HCT116 (cell line): ENCODE measurements around the gene THUMPD2. TPM values are rescaled to one million over a fixed set of nuclear protein-coding genes. Genes with fewer than 3 reads are reported as not detected.

ENCODE experiments used
- ATAC-seq: fragments of 200-7000 bp; cut with Tn5 transposase; 2 replicates; pipeline ENCODE4 v1.9.1; 2020; ENCODE audit warnings: mild to moderate bottlenecking, moderate library complexity
- BruUV-seq: library from RNA; stranded (reverse); fragments of 400-500 nt; replicated peaks from 2 replicates; lab custom pipeline; 2021; lab: Mats Ljungman, UMichigan
- CTCF ChIA-PET: fragments of 300-600 bp; sonication (Branson Sonifier 250); formaldehyde crosslinking; loops from one replicate; lab custom pipeline; 2021; ENCODE audit warnings: antibody characterized with exemption; lab: Charles Lee
- POLR2A ChIA-PET: fragments of 300-600, 350-600 bp; sonication (Branson Sonifier 250); formaldehyde crosslinking; loops from one replicate; lab custom pipeline; 2021; ENCODE audit warnings: antibody characterized with exemption; lab: Charles Lee
- RAD21 ChIA-PET, 2 experiments: fragments of 300-600 bp; sonication (Branson Sonifier 250); formaldehyde crosslinking; loops; one replicate each; lab custom pipeline; 2023; ENCODE audit warnings: low total read pairs in 2 of 2; ENCODE audit not compliant: uncharacterized antibody in 2 of 2, unreplicated experiment in 2 of 2, low non-redundant PET in 1 of 2; lab: Charles Lee
- DNase-seq: peaks from one replicate; pipeline ENCODE4 v3.0.0-alpha.2; 2010; ENCODE audit warnings: low read depth, low spot score
- H2AFZ ChIP-seq: fragments of 200-600 bp; shearing (Covaris generic), sonication (generic); 2 replicates; pipeline ENCODE4 v1.6.1; 2017; ENCODE audit warnings: low read depth, mixed run types, mixed read lengths, antibody characterized with exemption, low read length; ENCODE audit not compliant: poor library complexity, severe bottlenecking
- H3K27ac ChIP-seq: 2 replicates; pipeline ENCODE4 v1.5.1; 2012; ENCODE audit warnings: low read depth, low read length
- H3K27me3 ChIP-seq: fragments of 200-600 bp; sonication (generic); 2 replicates; pipeline ENCODE4 v1.6.1; 2016; ENCODE audit warnings: mixed run types, low read length, mixed read lengths; ENCODE audit not compliant: insufficient read depth
- H3K36me3 ChIP-seq, 2 experiments: fragments of 200-500 bp in 1 of 2; fragments of 200-600 bp in 1 of 2; sonication (Bioruptor generic) in 1 of 2; sonication (generic) in 1 of 2; 2 replicates each; pipeline versions ENCODE4 v1.5.1 to v1.6.1; 2014 to 2016; ENCODE audit warnings: low read length in 2 of 2, inconsistent platforms in 1 of 2, mixed read lengths in 1 of 2, mixed run types in 1 of 2; ENCODE audit not compliant: insufficient read depth in 2 of 2, control insufficient read depth in 1 of 2
- H3K4me1 ChIP-seq, 2 experiments: fragments of 200-600 bp in 1 of 2; sonication (generic) in 1 of 2; 2 replicates each; pipeline versions ENCODE4 v1.5.1 to v1.6.1; 2012 to 2017; ENCODE audit warnings: low read length in 2 of 2, inconsistent platforms in 1 of 2, mild to moderate bottlenecking in 1 of 2, mixed read lengths in 1 of 2, mixed run types in 1 of 2, moderate library complexity in 1 of 2; ENCODE audit not compliant: insufficient read depth in 2 of 2, control insufficient read depth in 1 of 2
- H3K4me2 ChIP-seq: fragments of 200-600 bp; sonication (generic); 2 replicates; pipeline ENCODE4 v1.6.1; 2017; ENCODE audit warnings: mixed run types, low read length, mixed read lengths
- H3K4me3 ChIP-seq, 2 experiments: fragments of 200-600 bp in 1 of 2; sonication (generic) in 1 of 2; replicated peaks in 1 of 2; 2 replicates each; pipeline ENCODE4 v1.5.1; 2011 to 2016; ENCODE audit warnings: low read length in 2 of 2, control low read depth in 1 of 2, low read depth in 1 of 2, mild to moderate bottlenecking in 1 of 2, mixed read lengths in 1 of 2, mixed run types in 1 of 2
- H3K79me2 ChIP-seq: fragments of 200-600 bp; sonication (generic); 2 replicates; pipeline ENCODE4 v1.6.1; 2017; ENCODE audit warnings: mild to moderate bottlenecking, mixed run types, low read length, moderate library complexity, mixed read lengths; ENCODE audit not compliant: insufficient read depth
- H3K9ac ChIP-seq: fragments of 200-600 bp; sonication (generic); 2 replicates; pipeline ENCODE4 v1.6.1; 2016; ENCODE audit warnings: low read length, mixed read lengths
- H3K9me2 ChIP-seq: fragments of 200-600 bp; sonication (generic), shearing (Covaris generic); 2 replicates; pipeline ENCODE4 v1.6.1; 2017; ENCODE audit warnings: mixed run types, mild to moderate bottlenecking, moderate library complexity; ENCODE audit not compliant: insufficient read depth
- H3K9me3 ChIP-seq, 2 experiments: fragments of 200-500 bp in 1 of 2; fragments of 200-600 bp in 1 of 2; sonication (Bioruptor generic) in 1 of 2; sonication (generic) in 1 of 2; 2 replicates each; pipeline ENCODE4 v1.6.1; 2014 to 2017; ENCODE audit warnings: low read length in 2 of 2, mixed read lengths in 2 of 2, inconsistent platforms in 1 of 2, low read depth in 1 of 2, mild to moderate bottlenecking in 1 of 2, mixed run types in 1 of 2, moderate library complexity in 1 of 2; ENCODE audit not compliant: control insufficient read depth in 1 of 2, insufficient read depth in 1 of 2
- H4K20me1 ChIP-seq: fragments of 200-600 bp; sonication (generic), shearing (Covaris generic); 2 replicates; pipeline ENCODE4 v1.6.1; 2017; ENCODE audit warnings: mixed run types, mild to moderate bottlenecking, moderate library complexity; ENCODE audit not compliant: insufficient read depth
- CBX3 ChIP-seq: IDR thresholded peaks from 2 replicates; pipeline ENCODE4 v1.6.1; 2012; ENCODE audit warnings: low read depth
- EGR1 ChIP-seq: IDR thresholded peaks from 2 replicates; pipeline ENCODE4 v1.6.1; 2012; ENCODE audit warnings: low read depth
- EZH2 ChIP-seq: fragments of 200-600 bp; sonication (generic); IDR thresholded peaks from 2 replicates; pipeline ENCODE4 v1.6.1; 2017; ENCODE audit warnings: antibody characterized with exemption, mixed run types
- FOSL1 ChIP-seq: IDR thresholded peaks from 2 replicates; pipeline ENCODE4 v1.6.1; 2012; ENCODE audit warnings: low read depth
- JUND ChIP-seq: IDR thresholded peaks from 2 replicates; pipeline ENCODE4 v1.6.1; 2012
- POLR2A ChIP-seq: IDR thresholded peaks from 2 replicates; pipeline ENCODE4 v1.7.0; 2011; ENCODE audit warnings: borderline replicate concordance; ENCODE audit not compliant: insufficient read depth, insufficient read length; ENCODE audit errors: extremely low read depth
- RAD21 ChIP-seq: IDR thresholded peaks from 2 replicates; pipeline ENCODE4 v1.6.1; 2012; ENCODE audit warnings: low read depth, mild to moderate bottlenecking
- SIN3A ChIP-seq: IDR thresholded peaks from 2 replicates; pipeline ENCODE4 v1.6.1; 2012; ENCODE audit warnings: low read depth
- SP1 ChIP-seq: IDR thresholded peaks from 2 replicates; pipeline ENCODE4 v1.6.1; 2012; ENCODE audit warnings: low read depth
- SRF ChIP-seq: IDR thresholded peaks from 2 replicates; pipeline ENCODE4 v1.6.1; 2012; ENCODE audit warnings: low read depth
- TCF7L2 ChIP-seq: IDR thresholded peaks from 2 replicates; pipeline ENCODE4 v1.7.0; 2011; ENCODE audit warnings: borderline replicate concordance, inconsistent platforms; ENCODE audit not compliant: insufficient read depth, insufficient read length; ENCODE audit errors: extremely low read depth
- YY1 ChIP-seq: IDR thresholded peaks from 2 replicates; pipeline ENCODE4 v1.6.1; 2011; ENCODE audit warnings: low read length, low read depth, moderate library complexity, mild to moderate bottlenecking; ENCODE audit not compliant: insufficient replicate concordance; ENCODE audit errors: extremely low read depth
- ZNF274 ChIP-seq: fragments of 200-500 bp; sonication (Bioruptor generic); IDR thresholded peaks from 2 replicates; pipeline ENCODE4 v1.6.1; 2014; ENCODE audit warnings: mild to moderate bottlenecking, low read depth, low read length, inconsistent platforms
- intact Hi-C: fragments of 100-400 bp; cut with micrococcal nuclease; formaldehyde crosslinking; loops from 2 replicates; pipeline ENCODE4 v1.10.0; 2022
- total RNA-seq: library from RNA; stranded (reverse); gene quantifications from one replicate; pipeline ENCODE4 v1.2.1, GENCODE V29; 2021; ENCODE audit not compliant: unreplicated experiment
- TF ChIP-seq, protein P1 (sequence below): IDR thresholded peaks from 2 replicates; pipeline ENCODE4 v1.6.1; 2012
- TF ChIP-seq, protein P2 (sequence below), 3 experiments: fragments of 200-600 bp in 1 of 3; sonication (generic) in 1 of 3; IDR thresholded peaks in 2 of 3; conservative IDR thresholded peaks in 1 of 3; 2 replicates each; pipeline ENCODE4 v1.5.1; 2012 to 2017; ENCODE audit warnings: low read depth in 2 of 3, low read length in 2 of 3, antibody characterized with exemption in 1 of 3, borderline replicate concordance in 1 of 3, control low read depth in 1 of 3, mild to moderate bottlenecking in 1 of 3, mixed read lengths in 1 of 3, mixed run types in 1 of 3, moderate library complexity in 1 of 3; ENCODE audit not compliant: insufficient read depth in 1 of 3

THUMPD2 gene
- total RNA-seq, 1 experiment from 2014 or later = 15.8 TPM

DNA sequence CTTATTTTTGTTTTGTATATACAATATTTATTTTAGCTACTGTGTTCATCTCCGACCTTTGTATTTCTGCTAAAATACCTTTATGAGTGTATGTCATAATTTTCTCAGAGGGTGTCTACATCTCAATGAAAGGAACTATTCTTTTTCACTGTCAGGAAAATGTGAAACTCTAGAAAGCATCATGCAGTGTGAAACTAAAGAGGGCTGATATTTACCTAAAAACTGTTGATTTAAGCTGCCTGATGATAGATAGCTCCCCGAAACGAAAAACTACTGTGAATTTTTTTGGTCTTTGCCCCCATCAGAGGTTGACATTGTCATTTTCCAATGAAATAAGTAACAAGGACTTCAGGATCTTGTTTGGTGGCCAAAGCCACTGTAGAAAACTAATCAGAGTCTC is 74.5 kb downstream of the THUMPD2 start:
- Histone ChIP-seq H3K4me2 (no peak overlapping the region), H4K20me1 (no peaks in the 10 kb centered on the region), H2AFZ (no peak overlapping the region), H3K9ac (no peak overlapping the region), H3K4me3 (no peak overlapping the region), H3K27ac (no peak overlapping the region), H3K4me1 (no peaks in the 10 kb centered on the region), H3K9me3 (no peaks in the 10 kb centered on the region), H3K27me3 (0 out of 2 replicates have a peak, but pooled peaks cover 3% of the 10 kb centered on the region), H3K9me2 (no peaks in the 10 kb centered on the region), H3K79me2 (no peaks in the 10 kb centered on the region)
- intact Hi-C loops = no loop called here
- ChIA-PET CTCF (interaction anchor here (1.0 kb wide), 1 partner anchor 26 kb away, joined by 3 read pairs; no protein-coding TSS in a partner anchor), POLR2A (no interaction called here), RAD21 (no interaction called here)
- DNase-seq = no peak
- no peak for ATAC-seq
- BruUV-seq = no TSS peak
- TF ChIP-seq, protein P1, sequence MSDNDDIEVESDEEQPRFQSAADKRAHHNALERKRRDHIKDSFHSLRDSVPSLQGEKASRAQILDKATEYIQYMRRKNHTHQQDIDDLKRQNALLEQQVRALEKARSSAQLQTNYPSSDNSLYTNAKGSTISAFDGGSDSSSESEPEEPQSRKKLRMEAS = no peak
- TF ChIP-seq, protein P2, sequence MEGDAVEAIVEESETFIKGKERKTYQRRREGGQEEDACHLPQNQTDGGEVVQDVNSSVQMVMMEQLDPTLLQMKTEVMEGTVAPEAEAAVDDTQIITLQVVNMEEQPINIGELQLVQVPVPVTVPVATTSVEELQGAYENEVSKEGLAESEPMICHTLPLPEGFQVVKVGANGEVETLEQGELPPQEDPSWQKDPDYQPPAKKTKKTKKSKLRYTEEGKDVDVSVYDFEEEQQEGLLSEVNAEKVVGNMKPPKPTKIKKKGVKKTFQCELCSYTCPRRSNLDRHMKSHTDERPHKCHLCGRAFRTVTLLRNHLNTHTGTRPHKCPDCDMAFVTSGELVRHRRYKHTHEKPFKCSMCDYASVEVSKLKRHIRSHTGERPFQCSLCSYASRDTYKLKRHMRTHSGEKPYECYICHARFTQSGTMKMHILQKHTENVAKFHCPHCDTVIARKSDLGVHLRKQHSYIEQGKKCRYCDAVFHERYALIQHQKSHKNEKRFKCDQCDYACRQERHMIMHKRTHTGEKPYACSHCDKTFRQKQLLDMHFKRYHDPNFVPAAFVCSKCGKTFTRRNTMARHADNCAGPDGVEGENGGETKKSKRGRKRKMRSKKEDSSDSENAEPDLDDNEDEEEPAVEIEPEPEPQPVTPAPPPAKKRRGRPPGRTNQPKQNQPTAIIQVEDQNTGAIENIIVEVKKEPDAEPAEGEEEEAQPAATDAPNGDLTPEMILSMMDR (IDR thresholded peaks at IDR 0.05 in 2 of 3, conservative IDR thresholded peaks at IDR 0.05 in 1 of 3; ENCODE audit: borderline replicate concordance in 1 of 3, insufficient read depth in 1 of 3, low read depth in 2 of 3, low read length in 2 of 3) = no peak
- TF ChIP-seq SRF (no peak), RAD21 (no peak), FOSL1 (no peak), JUND (no peak), POLR2A (no peak), SIN3A (no peak), SP1 (no peak), CBX3 (no peak), ZNF274 (no peak), EGR1 (no peak), EZH2 (no peak), TCF7L2 (no peak), YY1 (no peak)
- TF ChIP-seq, all 23 proteins: peak for 0
- H3K36me3 ChIP-seq = no peaks in the 10 kb centered on the region
